Kidney (tissue), 14 donors: ENCODE measurements around the gene GRB14. TPM values are rescaled to one million over a fixed set of nuclear protein-coding genes. Genes with fewer than 3 reads are reported as not detected.

Experiments
- DNase-seq, 5 donors: peaks; one replicate each; pipeline ENCODE4 v3.0.0-alpha.2; 2013 to 2020
- FAIRE-seq: peaks from 2 replicates; lab custom pipeline; 2012; peaks lifted over from hg19 to GRCh38; lab: Jason Lieb, UNC
- H3K27ac ChIP-seq, 2 donors: one replicate each; pipeline ENCODE4 v1.7.0; 2013; ENCODE audit warnings: low read depth in 2 of 2, low read length in 2 of 2, inconsistent platforms in 1 of 2
- H3K27me3 ChIP-seq: one replicate; pipeline ENCODE4 v1.7.1; 2013; ENCODE audit warnings: low read length, inconsistent platforms; ENCODE audit not compliant: control insufficient read depth, insufficient read depth
- H3K36me3 ChIP-seq, 3 donors: one replicate each; pipeline versions ENCODE4 v1.7.0 to v1.7.1; 2013; ENCODE audit warnings: low read length in 3 of 3, control low read depth in 1 of 3, inconsistent platforms in 1 of 3; ENCODE audit not compliant: insufficient read depth in 3 of 3, control insufficient read depth in 2 of 3
- H3K4me1 ChIP-seq, 3 donors: one replicate each; pipeline versions ENCODE4 v1.7.0 to v1.7.1; 2013; ENCODE audit warnings: low read length in 3 of 3, inconsistent platforms in 1 of 3, low read depth in 1 of 3; ENCODE audit not compliant: control insufficient read depth in 2 of 3, insufficient read depth in 2 of 3
- H3K4me3 ChIP-seq, 3 donors: one replicate each; pipeline versions ENCODE4 v1.7.0 to v1.8.1; 2013; ENCODE audit warnings: low read length in 3 of 3, control low read depth in 1 of 3, inconsistent platforms in 1 of 3
- H3K9ac ChIP-seq, 3 donors: one replicate each; pipeline versions ENCODE4 v1.7.0 to v1.7.1; 2013; ENCODE audit warnings: low read length in 3 of 3, control low read depth in 1 of 3, inconsistent platforms in 1 of 3
- H3K9me3 ChIP-seq, 3 donors: one replicate each; pipeline versions ENCODE4 v1.7.0 to v1.7.1; 2013; ENCODE audit warnings: low read length in 3 of 3, control low read depth in 1 of 3, inconsistent platforms in 1 of 3; ENCODE audit not compliant: control insufficient read depth in 2 of 3, insufficient read depth in 1 of 3
- CTCF ChIP-seq: IDR thresholded peaks from 3 replicates; pipeline ENCODE4 v1.5.1; 2012; ENCODE audit warnings: mild to moderate bottlenecking, moderate library complexity, borderline replicate concordance; ENCODE audit not compliant: insufficient read depth; ENCODE audit errors: extremely low read depth
- intact Hi-C: fragments of 100-400 bp; cut with DNase I; formaldehyde crosslinking; loops from one replicate; pipeline ENCODE4 v1.11.1; 2022
- polyA plus RNA-seq: library from polyadenylated mRNA; stranded (reverse); fragments of 350-450 nt; fragmentation: Illumina TruSeq; extraction: RNeasy Lipid Tissue Mini Kit (QIAGEN cat#74804); gene quantifications from one replicate; pipeline ENCODE4 v1.2.3, GENCODE V29; 2014; ENCODE audit warnings: low read depth, low replicate concordance; ENCODE audit not compliant: insufficient read depth
- total RNA-seq: library from RNA; stranded (reverse); fragmentation: NEBNext Ultra II Directional; extraction: Animal tissue kit (Norgen Biotek cat#: 25700); gene quantifications from one replicate; pipeline ENCODE4 v1.2.1, GENCODE V29; 2021
- donor health status: control.
- donor health status: control.
- donor health status: control.
- donor health status: control.
- donor health status: control.
- donor health status: DM: yes; HTN: yes; CAD: no.
- donor health status: Normal renal cell carcinoma (clear cell type).

The GRB14 gene
- total and polyA plus RNA-seq, 2 donors from 2014 or later = 41.7 to 71.3 TPM

GRCh38 chr2:164530464-164530863 lies 90.8 kb downstream of the GRB14 start:
- Histone ChIP-seq H3K27me3 (no peaks in the 10 kb centered on the region), H3K4me1 (peaks cover 0 to 3% (median 0%) of the 10 kb centered on the region in 3 donors), H3K4me3 (no peak overlapping the region), H3K27ac (no peak overlapping the region), H3K9ac (no peak overlapping the region), H3K9me3 (no peaks in the 10 kb centered on the region), H3K36me3 (no peaks in the 10 kb centered on the region)
- TF ChIP-seq CTCF = no peak
- DNase-seq = no peak
- FAIRE-seq = no peak
- intact Hi-C loops = no loop called here

- Histone ChIP-seq H3K4me1 (no peaks in the 10 kb centered on the region), H3K4me3 (no peak overlapping the region), H3K9ac (no peak overlapping the region), H3K9me3 (peaks cover 0 to 4% (median 2%) of the 10 kb centered on the region in 3 donors), H3K27ac (no peak overlapping the region), H3K27me3 (no peaks in the 10 kb centered on the region), H3K36me3 (peaks cover 0 to 11% (median 5%) of the 10 kb centered on the region in 3 donors)
- intact Hi-C loops = no loop called here
- TF ChIP-seq CTCF = no peak
- DNase-seq = no peak
- no peak for FAIRE-seq
These were observed 97.6 kb downstream of the GRB14 start for GRCh38 chr2:164523726-164524125.

- H3K9me3 ChIP-seq = peaks cover 0 to 4% (median 2%) of the 10 kb centered on the region in 3 donors
- no peak overlapping the region for H3K27ac ChIP-seq
- no peaks in the 10 kb centered on the region for H3K27me3 ChIP-seq
- TF ChIP-seq CTCF = no peak
- no peaks in the 10 kb centered on the region for H3K4me1 ChIP-seq
- DNase-seq (no peak), FAIRE-seq (no peak)
- H3K36me3 ChIP-seq = peaks cover 0 to 11% (median 5%) of the 10 kb centered on the region in 3 donors
- intact Hi-C loops = no loop called here
- no peak overlapping the region for H3K9ac ChIP-seq
- no peak overlapping the region for H3K4me3 ChIP-seq
These were observed 98.3 kb downstream of the GRB14 start for GRCh38 chr2:164523009-164523408.

- Histone ChIP-seq H3K4me1 (no peaks in the 10 kb centered on the region), H3K27me3 (no peaks in the 10 kb centered on the region), H3K9me3 (peaks cover 0 to 4% (median 2%) of the 10 kb centered on the region in 3 donors), H3K27ac (no peak overlapping the region), H3K4me3 (no peak overlapping the region), H3K36me3 (peaks cover 0 to 11% (median 5%) of the 10 kb centered on the region in 3 donors), H3K9ac (no peak overlapping the region)
- intact Hi-C loops = no loop called here
- TF ChIP-seq CTCF = no peak
- DNase-seq (no peak), FAIRE-seq (no peak)
These were observed 98.7 kb downstream of the GRB14 start for GRCh38 chr2:164522561-164522981.
